Neural crest cell (in vitro differentiated cells): Measurements from ENCODE around the gene GOLGA1. TPM values are rescaled to one million over a fixed set of nuclear protein-coding genes. Genes with fewer than 3 reads are reported as not detected.
A peak's percentile ranks its signal among the peaks of the same experiment; 100 is the strongest.
"Not testable (repeated sequence)": the region's sequence is repeated elsewhere in the genome, so short reads cannot be mapped to it uniquely, and the experiment has no call there.

Experiments
- DNase-seq: peaks from one replicate; pipeline ENCODE4 v3.0.0; 2021; ENCODE audit warnings: low read depth, mixed read lengths, low spot score
- H3K27ac Mint-ChIP-seq: one replicate; pipeline ENCODE4 v1.8.0; 2021; ENCODE audit warnings: mild to moderate bottlenecking, mixed read lengths; ENCODE audit not compliant: unreplicated experiment
- H3K27me3 Mint-ChIP-seq: 2 replicates; pipeline ENCODE4 v1.8.0; 2021; ENCODE audit warnings: low read depth, mild to moderate bottlenecking, mixed read lengths
- H3K36me3 Mint-ChIP-seq: 2 replicates; pipeline ENCODE4 v1.8.0; 2021; ENCODE audit warnings: low read depth, mild to moderate bottlenecking, mixed read lengths
- H3K4me1 Mint-ChIP-seq: 2 replicates; pipeline ENCODE4 v1.8.0; 2021; ENCODE audit warnings: mixed read lengths
- H3K4me3 Mint-ChIP-seq: one replicate; pipeline ENCODE4 v1.8.0; 2021; ENCODE audit warnings: mild to moderate bottlenecking, mixed read lengths
- H3K9me3 Mint-ChIP-seq: 2 replicates; pipeline ENCODE4 v1.8.0; 2021; ENCODE audit warnings: mixed read lengths
- total RNA-seq: library from RNA; stranded (reverse); gene quantifications from 2 replicates; pipeline ENCODE4 v1.2.1, GENCODE V29; 2021
- TF ChIP-seq, protein P1 (sequence below): fragments of 200-600 bp; sonication (generic); conservative IDR thresholded peaks from 2 replicates; pipeline ENCODE4 v1.5.0; 2021; ENCODE audit warnings: antibody characterized with exemption, mild to moderate bottlenecking

Gene GOLGA1
- total RNA-seq, 1 donor from 2014 or later = 15.9 TPM

DNA sequence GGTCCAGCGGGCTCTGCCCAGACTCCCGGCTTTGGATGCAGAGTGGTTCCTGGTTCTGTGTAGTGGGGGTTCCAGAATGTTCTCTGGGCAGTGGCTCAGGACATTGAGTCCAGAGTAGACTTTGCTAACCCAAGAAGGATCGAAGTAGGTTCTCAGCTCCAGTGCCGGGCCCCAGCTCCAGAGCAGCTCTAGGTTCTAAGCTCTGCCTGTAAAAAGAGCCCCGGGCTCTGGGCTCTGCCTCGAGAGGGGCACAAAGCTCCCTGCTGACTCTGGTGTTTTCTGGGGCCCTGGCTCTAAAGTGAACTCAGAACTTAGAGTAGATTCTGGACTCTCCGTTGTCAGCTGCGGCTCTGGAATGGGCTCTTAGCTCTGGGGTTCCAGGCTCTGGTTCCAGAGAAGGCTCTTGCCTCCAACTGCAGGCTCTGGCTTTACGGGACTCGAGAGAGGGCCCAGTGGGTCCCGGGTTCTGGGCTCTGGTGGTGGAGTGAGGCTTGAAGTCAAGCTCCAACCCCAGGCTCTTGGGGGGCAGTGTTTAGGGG, 87.2 kb downstream of the GOLGA1 start:
- H3K4me3 Mint-ChIP-seq = peak overlapping the region; percentile 61
- H3K4me1 Mint-ChIP-seq = peaks cover 17% of the 10 kb centered on the region
- no peak overlapping the region for H3K27ac Mint-ChIP-seq
- H3K9me3 Mint-ChIP-seq = no peaks in the 10 kb centered on the region
- H3K27me3 Mint-ChIP-seq = peaks cover 5% of the 10 kb centered on the region
- DNase-seq = no peak
- TF ChIP-seq, protein P1, sequence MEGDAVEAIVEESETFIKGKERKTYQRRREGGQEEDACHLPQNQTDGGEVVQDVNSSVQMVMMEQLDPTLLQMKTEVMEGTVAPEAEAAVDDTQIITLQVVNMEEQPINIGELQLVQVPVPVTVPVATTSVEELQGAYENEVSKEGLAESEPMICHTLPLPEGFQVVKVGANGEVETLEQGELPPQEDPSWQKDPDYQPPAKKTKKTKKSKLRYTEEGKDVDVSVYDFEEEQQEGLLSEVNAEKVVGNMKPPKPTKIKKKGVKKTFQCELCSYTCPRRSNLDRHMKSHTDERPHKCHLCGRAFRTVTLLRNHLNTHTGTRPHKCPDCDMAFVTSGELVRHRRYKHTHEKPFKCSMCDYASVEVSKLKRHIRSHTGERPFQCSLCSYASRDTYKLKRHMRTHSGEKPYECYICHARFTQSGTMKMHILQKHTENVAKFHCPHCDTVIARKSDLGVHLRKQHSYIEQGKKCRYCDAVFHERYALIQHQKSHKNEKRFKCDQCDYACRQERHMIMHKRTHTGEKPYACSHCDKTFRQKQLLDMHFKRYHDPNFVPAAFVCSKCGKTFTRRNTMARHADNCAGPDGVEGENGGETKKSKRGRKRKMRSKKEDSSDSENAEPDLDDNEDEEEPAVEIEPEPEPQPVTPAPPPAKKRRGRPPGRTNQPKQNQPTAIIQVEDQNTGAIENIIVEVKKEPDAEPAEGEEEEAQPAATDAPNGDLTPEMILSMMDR = no peak
- H3K36me3 Mint-ChIP-seq = peaks cover 4% of the 10 kb centered on the region

GRCh38 chr9:124852829-124853531, 87.9 kb downstream of the GOLGA1 start, which contains the start of gene WDR38:
TSS of gene WDR38 (plus strand) at chr9:124853460. CDS start at chr9:124853532, 72 bp downstream.
- Mint-ChIP-seq H3K36me3 (peaks cover 4% of the 10 kb centered on the region), H3K27me3 (peaks cover 5% of the 10 kb centered on the region), H3K4me3 (peak within 1 kb of the TSS; percentile 84), H3K9me3 (no peaks in the 10 kb centered on the region), H3K27ac (peak within 1 kb of the TSS; percentile 53), H3K4me1 (peaks cover 17% of the 10 kb centered on the region)
- TF ChIP-seq, protein P1 = peak; percentile 100
- DNase-seq = peak; percentile 72

- H3K27ac Mint-ChIP-seq = peak overlapping the region; percentile 53
- TF ChIP-seq, protein P1 = no peak
- peaks cover 17% of the 10 kb centered on the region for H3K4me1 Mint-ChIP-seq
These were observed 88.6 kb downstream of the GOLGA1 start for GRCh38 chr9:124852121-124852828.

GRCh38 chr9:124849801-124850200, 91.1 kb downstream of the GOLGA1 start:
- H3K4me1 Mint-ChIP-seq = peaks cover 12% of the 10 kb centered on the region
- H3K36me3 Mint-ChIP-seq = no peaks in the 10 kb centered on the region
- no peak overlapping the region for H3K27ac Mint-ChIP-seq
- H3K9me3 Mint-ChIP-seq = no peaks in the 10 kb centered on the region
- peaks cover under 1% of the 10 kb centered on the region for H3K27me3 Mint-ChIP-seq
- no peak for DNase-seq
- peak overlapping the region; percentile 33 for H3K4me3 Mint-ChIP-seq
- TF ChIP-seq, protein P1 = no peak

More at GRCh38 chr9:124852121-124852828, 88.6 kb downstream of the GOLGA1 start:
- H3K27me3 Mint-ChIP-seq = peaks cover 5% of the 10 kb centered on the region
- H3K4me3 Mint-ChIP-seq = peak overlapping the region; percentile 84
- H3K36me3 Mint-ChIP-seq = peaks cover under 1% of the 10 kb centered on the region
- H3K9me3 Mint-ChIP-seq = no peaks in the 10 kb centered on the region
- DNase-seq = no peak

GRCh38 chr9:124846969-124847368, 93.9 kb downstream of the GOLGA1 start:
- TF ChIP-seq, protein P1 = no peak
- no peak overlapping the region for H3K4me3 Mint-ChIP-seq
- no peaks in the 10 kb centered on the region for H3K36me3 Mint-ChIP-seq
- H3K27ac Mint-ChIP-seq = no peak overlapping the region
- peaks cover 6% of the 10 kb centered on the region for H3K4me1 Mint-ChIP-seq
- H3K27me3 Mint-ChIP-seq = no peaks in the 10 kb centered on the region
- DNase-seq = no peak
- H3K9me3 Mint-ChIP-seq = no peaks in the 10 kb centered on the region

DNA sequence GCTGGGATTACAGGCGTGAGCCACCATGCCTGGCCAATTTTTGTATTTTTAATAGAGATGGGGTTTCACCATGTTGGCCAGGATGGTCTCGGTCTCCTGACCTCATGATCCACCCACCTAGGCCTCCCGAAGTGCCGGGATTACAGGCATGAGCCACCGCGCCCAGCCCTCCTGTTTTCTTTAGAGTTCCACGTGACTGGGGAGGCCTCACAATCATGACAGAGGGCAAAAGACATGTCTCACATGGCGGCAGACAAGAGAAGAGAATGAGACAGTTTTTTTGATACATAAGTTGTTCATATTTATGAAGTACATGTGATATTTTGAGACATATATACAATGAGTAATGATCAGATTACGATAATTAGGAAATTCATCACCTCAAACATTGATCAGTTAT, 94.4 kb downstream of the GOLGA1 start:
- H3K27me3 Mint-ChIP-seq, H3K36me3 Mint-ChIP-seq, H3K9me3 Mint-ChIP-seq, H3K4me3 Mint-ChIP-seq, DNase-seq, H3K4me1 Mint-ChIP-seq, H3K27ac Mint-ChIP-seq: not testable (repeated sequence)
